ENCODE measurements around the gene FGF9.
A peak's percentile ranks its signal among the peaks of the same experiment; 100 is the strongest.

FGF9 gene

DNA sequence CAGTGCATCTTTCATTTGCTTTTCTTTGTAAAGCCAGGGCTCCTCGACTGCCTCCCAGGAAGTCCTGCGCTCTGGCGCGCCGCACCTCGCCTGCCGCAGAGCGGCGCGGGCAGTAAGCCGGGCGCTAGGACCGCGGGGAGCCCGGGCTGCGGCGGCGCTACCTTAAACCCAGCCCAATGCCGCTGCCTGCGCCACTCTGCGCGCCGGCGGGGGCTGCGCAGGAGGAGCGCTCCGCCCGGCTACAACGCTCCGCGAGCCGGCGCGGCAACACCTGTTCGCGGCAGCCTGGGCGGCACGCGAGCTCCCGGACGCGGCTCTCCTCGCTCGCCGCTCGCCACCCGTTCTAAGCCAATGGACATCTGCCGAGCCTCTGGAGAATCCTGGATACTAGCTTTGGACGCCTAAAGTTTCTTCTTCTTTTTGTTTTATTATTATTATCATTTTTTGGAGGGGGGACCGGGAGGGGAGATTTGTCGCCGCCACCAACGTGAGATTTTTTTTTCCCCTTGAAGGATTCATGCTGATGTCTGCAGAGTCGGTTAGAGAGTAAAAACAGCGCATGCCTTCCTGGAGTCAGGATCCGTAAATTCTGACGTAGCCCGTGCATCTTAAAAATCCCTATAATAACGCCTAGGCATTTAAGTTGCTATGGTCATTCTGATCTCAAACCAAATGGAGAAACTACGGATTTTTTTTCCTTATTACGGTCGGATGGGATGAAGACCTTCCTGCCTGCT, at the start of gene FGF9:
Gene FGF9, plus strand, starts transcription at position 191 of the 737 bp plus-strand sequence. CDS start 840 bp downstream, outside the sequence.
- DNase-seq (ENCODE audit: low read depth): peak; percentile 71

DNA sequence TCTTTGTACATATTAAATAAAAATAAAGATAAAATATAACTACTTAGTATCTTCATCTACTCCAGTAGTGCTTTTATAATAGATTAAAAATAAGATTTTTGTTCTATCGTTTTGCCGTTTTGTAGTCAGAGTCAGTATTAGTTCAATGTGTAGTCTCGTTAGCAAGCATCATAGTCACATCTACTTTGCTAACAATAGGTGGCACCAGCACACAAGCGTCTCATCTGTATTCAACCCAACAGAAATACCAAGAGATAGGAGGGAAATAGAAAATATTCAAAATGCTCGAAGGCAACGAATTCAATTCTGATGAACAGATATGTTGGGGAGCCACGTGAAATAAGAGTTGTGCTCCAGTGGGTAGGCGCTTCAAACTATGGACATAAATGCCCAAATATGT, 45.5 kb upstream of the FGF9 start:
- DNase-seq (ENCODE audit: low read depth): no peak

DNA sequence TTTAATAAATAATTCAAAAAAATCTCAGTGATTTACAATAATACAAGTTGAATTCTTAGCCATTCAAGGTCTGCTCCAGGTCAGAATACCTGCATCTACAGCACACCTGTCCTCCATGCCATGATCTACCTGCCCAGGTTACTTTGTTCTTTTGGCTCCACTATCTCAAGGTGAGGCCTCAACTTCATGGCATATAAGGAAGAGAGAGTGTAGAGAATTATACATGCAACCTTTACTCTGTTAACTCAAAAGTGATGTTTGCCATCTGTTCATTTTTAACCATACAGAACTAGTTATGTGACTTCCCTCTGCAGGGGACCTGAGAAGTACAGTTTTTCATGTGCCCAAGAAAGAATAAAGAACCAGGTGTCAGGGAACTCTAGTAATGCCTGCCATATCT, 38.7 kb upstream of the FGF9 start:
- DNase-seq (ENCODE audit: low read depth): no peak

DNA sequence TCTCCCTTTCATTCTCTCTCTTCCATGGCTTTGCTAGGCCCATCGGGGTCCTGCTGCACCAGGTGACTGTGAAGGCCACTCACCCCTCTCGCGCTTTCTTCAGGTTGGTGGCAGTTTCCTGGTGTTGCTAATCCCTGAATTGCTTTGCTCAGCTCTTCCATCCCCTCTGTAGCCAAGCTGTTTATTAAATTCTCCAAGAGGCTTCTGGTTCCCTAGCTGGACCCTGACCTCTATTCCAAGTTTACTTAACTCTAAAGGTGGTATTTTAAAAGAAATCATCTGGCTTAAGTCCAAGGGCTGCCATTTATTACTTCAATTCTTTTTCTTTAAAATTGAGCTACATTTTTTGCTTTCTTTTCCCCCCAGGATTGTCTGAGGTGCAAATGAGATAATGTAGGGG, 34.2 kb upstream of the FGF9 start:
- no peak for DNase-seq (ENCODE audit: low read depth)

DNA sequence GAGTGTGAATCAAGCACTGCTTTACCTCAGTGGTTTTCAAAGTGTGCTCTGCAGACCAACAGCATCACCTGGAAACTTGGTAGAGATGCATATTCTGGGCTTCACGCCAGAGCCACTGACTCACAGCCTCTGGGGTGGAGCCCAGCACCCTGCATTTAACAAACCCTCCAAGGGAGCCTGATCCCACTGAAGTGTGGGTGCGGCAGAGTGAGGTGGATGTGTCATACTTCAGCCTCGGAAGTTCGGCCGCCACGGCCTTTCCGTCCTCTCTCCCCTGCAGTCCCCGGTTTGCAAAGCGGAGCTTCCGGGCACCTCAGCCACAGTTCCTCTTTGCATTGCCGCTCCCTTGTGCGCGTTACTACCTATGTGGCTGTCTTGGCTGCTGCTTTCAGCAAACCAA, 33.6 kb upstream of the FGF9 start:
- peak; percentile 11 for DNase-seq (ENCODE audit: low read depth)

DNA sequence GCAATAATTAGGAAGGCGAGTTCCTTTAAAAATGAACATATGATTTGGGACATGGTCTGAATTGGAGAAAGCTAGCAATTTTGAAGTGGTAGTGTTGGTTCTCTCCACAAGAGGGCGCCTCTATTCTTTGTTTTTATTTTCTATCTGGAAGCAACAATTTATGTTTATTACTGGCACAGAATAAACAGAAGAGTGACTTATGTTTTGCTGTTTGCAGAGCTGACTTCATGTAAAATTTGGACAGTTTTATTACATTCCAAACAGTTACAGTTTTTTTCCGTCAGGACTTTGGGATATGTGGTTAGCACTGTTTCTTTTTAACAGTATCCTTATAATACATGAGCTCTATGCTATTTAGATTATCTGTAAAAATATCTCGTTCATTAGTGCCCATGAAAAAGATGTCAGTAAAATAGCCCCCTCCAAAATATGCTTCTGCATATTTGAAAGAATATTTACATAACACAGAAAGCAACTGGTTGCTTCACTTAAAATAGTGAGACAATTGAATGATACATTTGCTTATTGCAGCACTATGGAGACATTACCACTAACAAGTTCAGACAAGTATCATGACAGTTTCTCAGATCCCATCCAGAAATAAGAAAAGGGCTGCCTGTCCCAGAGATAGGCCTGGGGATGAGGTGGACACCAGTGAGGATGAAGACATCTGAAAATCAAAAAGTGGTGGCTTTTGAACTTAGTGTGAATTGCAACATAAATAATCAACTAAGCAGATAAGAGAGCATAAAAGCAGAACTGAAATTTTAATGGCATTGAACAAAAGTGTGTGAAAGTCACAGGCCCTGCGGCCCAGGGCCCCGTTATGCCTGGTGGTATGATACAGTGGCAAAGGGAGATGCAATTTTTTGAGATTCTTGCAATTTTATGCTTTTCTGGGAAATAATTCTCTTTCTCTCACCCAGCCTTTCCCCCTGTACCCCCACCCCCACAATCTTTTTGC, 32.3 kb upstream of the FGF9 start:
- no peak for DNase-seq (ENCODE audit: low read depth)

DNA sequence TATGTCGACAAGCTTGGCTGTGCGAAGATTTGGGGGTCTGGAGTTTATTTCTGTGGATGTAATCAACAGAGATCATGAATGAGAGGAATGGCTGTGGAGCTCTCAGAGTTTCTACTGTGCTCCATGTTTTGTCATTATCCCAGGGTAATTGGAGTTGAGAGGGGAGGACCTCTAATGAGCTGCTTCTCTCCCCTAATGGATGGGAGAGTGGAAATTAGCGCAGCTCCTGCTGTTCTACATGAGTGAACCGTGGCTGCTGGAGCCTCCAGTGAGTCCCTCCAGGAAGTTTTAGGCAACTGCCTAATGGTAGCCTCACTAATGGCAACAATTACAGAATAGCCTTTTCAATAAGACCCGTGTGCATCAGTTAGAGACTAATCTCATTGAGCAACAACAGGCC, 31.3 kb upstream of the FGF9 start:
- DNase-seq (ENCODE audit: low read depth): no peak

DNA sequence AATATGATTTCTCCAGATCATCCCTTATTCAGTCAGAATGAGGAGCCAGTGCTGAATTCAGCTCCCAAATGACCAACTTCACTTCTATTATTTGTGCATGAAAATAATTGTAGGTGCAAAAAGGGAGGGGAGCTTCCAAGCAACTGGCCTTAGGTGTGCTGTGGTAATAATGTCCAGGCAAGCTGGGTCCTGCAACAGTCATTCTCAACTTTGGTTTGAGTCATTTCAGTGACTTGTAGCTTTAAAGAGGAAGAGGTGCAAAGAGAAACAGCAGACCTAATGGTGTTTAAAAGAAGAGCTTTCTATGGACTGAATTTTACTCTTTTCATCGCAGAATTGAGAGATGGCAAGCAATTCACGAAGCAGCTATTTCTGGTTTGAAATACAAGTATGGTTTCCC, 29.2 kb upstream of the FGF9 start:
- no peak for DNase-seq (ENCODE audit: low read depth)

DNA sequence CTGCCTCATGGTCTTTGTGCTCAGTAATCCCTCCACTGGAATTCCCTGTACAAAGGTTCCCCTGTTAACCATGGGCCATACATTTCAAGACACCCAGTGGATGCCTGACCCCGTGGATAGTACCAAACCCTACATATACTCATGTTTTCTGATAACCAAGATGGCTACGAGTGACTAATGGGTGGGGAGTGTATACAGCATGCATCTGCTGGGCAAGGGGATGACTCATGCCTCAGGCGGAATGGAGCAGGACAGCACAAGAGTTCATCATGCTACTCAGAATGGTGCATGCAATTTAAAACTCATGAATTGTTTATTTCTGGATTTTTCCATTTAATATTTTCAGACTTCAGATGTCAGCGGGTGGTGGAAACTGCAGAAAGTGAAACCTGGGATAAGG, 13.3 kb upstream of the FGF9 start:
- DNase-seq (ENCODE audit: low read depth): no peak

DNA sequence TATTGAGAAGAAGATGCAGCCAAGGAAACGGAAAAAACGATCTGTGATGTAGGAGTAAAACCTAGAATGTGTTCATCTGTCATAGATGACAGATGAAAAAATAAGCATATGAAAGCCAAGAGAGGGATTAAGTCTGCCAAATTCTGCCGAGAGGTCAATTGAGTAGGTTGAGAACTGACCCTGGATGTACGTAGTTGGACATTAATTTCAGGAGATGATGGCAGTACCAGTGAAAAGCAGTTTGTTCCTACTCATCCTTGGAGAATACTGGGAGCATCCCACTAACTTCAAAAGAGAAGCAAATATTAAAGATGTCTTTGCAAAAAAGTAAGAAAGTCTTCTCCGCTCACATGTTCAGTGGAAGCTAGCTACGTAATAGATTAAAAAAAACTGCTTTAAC, 11.8 kb upstream of the FGF9 start:
- no peak for DNase-seq (ENCODE audit: low read depth)

DNA sequence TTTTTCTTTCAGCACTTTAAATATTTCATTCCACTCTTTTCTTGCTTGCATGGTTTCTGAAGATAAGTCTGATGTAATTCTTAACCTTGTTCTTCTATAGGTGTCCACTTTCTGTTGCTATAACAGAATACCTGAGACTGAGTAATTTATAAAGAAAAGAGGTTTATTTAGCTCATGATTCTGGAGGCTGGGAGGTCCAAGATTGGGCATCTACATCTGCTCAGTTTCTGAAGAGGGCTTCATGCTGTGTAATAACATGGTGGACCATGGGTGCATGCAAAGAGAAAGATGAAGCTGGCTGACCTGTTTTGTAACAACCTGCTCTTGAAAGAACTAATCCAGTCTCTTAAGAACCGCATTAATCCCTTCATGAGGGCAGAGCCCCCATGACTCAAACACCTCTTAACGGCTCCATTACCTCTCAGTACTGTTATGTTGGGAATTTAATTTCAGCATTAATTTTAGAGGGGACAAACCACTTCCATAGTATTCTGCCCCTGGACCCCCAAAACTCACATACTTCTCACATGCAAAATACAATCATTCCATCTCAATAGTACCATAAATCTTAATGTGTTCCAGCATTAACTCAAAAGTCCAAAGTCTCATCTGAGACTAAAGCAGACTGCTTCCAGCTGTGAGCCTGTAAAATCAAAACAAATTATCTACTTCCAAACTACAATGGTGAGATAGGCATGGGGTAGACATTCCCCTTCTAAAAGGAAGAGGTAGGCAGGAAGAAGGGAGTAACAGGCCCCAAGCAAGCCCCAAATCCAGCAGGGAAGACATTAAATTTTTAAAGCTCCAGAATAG, 9.6 kb upstream of the FGF9 start:
- no peak for DNase-seq (ENCODE audit: low read depth)

DNA sequence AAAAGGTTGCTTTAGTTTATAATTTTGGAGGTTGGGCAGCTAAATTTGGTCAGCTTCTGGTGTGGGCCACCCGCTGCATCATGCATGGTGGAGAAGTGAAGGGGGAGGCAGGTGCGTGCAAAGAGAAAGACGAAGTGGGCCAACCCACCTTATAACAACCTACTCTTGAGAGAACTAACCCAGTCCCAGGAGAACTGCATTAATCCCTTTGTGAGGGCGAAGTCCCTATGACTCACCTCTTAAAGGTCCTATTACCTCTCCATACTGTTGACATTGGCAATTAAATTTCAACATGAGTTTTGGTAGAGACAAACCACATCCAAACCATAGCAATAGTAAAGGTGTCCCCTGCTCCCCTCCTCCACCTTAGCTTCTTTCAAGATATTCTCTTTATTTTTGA, 7.7 kb upstream of the FGF9 start:
- no peak for DNase-seq (ENCODE audit: low read depth)

DNA sequence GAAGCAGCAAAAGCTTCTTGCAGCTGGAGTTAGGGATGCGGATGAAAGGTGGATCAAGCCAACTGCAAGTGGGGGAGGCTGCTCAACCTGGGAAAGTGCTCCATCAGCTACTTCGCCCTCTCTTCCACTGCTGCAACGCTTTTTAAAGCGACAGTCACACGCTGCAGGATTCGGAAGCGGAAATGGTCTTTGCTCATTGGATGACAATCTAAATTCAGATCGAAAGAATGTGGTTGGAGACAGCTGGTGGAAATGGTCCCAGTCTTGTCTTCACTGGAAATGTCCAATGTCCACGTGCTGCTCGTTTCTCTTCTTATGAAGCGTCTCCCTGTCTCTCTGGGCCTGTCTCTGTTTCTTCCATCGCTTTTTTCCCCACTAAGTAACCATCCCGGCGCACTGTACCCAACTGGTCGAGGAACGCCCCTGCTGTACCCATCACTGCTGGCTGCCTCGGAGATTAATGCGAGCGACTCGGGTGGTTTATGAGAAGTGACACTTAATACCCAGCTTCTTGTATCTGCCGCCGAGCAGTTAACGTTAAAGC, 2.1 kb upstream of the FGF9 start:
- no peak for DNase-seq (ENCODE audit: low read depth)

DNA sequence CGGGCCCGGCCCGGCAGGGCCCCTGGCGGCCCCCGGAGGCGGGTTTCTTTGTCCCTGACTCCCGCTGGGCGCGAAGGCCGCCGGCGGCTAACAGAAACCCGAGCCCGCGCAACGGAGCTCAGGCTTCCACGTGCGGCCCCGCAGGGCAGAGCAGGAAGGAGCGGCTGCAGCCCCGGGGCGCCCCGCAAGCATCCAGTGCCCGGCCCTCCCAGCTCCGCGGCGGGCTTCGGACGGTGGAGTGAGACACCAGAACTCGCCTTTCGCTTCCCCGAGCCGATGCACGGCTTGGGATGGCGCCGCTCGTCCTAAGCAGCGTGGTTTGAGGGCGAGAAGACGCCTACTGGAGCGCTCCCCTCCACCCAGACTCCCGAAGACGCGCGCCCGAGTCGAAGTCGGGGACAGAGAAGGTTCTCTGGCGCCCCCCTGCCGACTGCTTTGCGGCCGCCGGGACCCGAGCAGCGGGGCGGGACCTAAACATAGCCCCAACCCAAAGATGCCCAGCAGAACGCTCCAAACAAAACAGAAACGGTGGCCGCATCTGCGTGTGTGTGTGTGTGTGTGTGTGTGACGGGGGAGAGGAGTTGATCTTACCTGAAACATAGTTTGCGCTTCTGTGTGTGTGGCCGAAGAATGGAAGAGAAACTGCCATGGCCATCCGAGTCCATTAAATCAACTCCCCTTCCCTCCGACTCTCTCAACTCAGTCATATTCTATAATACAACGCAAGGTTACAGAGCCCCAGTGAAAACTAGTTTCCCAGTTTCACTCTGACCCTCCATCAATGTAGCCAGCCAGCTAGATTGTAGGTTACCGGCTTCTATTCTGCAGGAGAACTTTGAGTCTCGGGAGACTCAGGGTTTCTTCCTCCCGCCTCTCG, 629 bp upstream of the FGF9 start:
- DNase-seq (ENCODE audit: low read depth): peak; percentile 58

DNA sequence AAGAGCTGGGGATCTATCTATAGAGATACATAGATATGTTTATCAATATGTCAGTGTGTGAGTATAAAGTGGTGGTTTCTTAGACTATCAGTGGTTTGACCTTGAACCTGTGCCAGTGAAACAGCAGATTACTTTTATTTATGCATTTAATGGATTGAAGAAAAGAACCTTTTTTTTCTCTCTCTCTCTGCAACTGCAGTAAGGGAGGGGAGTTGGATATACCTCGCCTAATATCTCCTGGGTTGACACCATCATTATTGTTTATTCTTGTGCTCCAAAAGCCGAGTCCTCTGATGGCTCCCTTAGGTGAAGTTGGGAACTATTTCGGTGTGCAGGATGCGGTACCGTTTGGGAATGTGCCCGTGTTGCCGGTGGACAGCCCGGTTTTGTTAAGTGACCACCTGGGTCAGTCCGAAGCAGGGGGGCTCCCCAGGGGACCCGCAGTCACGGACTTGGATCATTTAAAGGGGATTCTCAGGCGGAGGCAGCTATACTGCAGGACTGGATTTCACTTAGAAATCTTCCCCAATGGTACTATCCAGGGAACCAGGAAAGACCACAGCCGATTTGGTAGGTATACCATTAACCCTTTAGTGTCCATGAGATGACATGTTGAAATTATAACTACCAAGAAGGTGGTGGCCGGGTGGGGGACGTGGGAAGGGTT, 880 bp downstream of the FGF9 start:
- no peak for DNase-seq (ENCODE audit: low read depth)

DNA sequence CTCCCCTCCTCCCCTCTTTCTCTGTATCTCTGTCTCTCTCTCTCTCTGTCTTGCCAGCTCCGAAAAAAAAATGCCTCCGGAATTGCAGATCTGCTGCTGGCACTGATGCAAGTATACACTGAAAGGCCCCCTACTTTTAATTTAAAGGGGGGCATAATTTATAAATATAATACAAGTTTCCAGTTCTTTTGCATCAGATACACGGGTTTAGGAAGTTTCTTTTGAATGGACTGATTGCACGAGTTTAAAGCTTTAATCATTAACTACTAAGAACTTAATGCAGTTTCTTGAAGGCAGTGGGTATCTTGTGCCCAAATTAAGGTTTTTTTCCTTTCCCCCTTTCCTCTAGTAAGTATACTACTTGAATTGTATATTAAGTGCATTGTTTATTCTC, 1.4 kb downstream of the FGF9 start:
- DNase-seq (ENCODE audit: low read depth): no peak

DNA sequence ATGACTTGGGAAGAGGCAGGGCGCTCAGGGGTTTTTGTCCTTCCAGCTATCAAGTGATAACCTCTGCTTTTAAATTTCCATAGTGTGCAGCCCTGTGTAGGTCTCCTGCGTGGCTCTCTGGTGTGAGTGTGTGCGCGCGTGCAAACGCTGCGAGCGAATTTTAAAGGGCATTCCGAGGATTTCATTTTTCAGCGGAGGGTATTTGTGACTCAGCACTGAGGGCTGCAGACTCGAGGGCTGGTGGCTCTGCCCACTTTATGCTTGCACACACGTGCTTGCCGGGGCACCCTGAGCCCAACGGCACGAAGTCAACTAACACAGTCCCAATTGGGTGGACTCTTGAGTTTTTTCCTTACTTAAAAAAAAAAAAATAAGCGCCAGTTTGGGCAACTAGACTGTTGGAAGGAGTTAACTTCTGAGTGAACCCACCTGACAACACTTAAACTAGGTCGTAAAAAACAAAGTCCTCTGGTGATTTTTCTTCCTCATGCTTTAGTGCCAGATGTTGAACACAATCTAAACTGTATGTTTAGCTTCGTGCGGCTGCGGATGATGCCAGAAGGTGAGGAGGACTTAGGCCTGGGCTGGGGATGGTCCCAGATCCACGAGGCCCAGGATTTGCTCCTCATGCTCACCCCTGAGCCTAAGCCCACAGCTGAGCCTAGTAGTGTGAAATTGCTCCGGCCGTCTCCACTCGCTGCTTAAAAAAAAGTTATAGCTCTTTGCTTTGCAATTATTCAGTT, 2.1 kb downstream of the FGF9 start:
- DNase-seq (ENCODE audit: low read depth): no peak

DNA sequence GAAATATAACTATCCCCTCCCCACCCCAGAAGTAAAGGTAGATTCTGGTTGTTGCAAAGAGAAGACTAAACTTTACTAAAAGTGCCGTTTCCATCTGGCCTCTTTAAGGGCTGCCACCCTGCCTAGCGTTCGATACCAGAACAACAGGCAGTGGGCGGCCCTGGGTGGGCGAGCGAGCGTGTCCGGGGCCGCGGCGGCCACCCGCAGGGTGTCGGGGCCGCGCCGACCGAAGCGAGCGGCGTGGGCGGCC, 2.6 kb downstream of the FGF9 start:
- DNase-seq (ENCODE audit: low read depth): no peak

DNA sequence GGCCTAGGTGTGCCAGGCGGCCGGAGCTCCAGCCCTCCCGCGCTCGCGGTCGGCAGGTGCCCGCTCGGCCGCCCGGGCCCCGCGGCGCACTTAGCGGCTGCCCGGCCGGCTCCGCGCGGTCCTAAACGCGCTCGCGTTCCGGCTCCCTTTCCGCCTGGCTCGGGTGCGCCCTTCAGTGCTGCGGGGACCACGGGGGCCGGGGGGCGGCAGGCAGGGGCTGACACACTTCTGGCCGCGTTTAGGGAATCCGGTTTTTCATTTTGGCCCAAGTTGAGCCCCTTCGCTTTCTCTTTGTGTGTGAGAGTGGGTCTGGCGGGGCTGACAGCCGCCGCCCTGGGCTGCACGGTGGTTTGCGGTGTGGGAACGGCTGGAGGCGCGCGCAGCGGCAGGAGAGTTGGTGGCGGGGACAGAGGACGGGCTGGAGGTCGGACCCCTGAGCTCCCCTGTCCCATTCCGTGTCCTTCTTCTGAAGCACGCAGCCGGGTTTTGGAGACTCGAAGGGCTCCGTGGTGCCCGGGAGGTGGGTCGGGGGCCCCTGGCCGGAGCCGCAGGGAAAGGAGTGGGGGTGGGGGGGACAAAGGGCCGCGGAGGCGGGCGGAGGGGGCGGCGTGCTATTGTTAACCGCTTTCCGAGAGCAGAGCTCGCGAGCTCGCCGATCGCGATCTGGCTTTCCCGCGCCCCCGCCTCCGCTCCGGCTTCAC, 3.1 kb downstream of the FGF9 start:
- no peak for DNase-seq (ENCODE audit: low read depth)

Data from stimulated activated CD8-positive, alpha-beta memory T cell treated with anti-CD3 and anti-CD28 coated beads, Interleukin-4, amount 100 ng/mL, for 24 hours (primary cell).